GM21447 (cell line): ENCODE results near the gene SEPTIN12.

Experiments
- ATAC-seq: cut with Tn5 transposase; IDR thresholded peaks from one replicate; pipeline ENCODE4 v1.9.1; 2021; ENCODE audit not compliant: unreplicated experiment

Gene SEPTIN12, protein sequence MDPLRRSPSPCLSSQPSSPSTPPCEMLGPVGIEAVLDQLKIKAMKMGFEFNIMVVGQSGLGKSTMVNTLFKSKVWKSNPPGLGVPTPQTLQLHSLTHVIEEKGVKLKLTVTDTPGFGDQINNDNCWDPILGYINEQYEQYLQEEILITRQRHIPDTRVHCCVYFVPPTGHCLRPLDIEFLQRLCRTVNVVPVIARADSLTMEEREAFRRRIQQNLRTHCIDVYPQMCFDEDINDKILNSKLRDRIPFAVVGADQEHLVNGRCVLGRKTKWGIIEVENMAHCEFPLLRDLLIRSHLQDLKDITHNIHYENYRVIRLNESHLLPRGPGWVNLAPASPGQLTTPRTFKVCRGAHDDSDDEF

DNA sequence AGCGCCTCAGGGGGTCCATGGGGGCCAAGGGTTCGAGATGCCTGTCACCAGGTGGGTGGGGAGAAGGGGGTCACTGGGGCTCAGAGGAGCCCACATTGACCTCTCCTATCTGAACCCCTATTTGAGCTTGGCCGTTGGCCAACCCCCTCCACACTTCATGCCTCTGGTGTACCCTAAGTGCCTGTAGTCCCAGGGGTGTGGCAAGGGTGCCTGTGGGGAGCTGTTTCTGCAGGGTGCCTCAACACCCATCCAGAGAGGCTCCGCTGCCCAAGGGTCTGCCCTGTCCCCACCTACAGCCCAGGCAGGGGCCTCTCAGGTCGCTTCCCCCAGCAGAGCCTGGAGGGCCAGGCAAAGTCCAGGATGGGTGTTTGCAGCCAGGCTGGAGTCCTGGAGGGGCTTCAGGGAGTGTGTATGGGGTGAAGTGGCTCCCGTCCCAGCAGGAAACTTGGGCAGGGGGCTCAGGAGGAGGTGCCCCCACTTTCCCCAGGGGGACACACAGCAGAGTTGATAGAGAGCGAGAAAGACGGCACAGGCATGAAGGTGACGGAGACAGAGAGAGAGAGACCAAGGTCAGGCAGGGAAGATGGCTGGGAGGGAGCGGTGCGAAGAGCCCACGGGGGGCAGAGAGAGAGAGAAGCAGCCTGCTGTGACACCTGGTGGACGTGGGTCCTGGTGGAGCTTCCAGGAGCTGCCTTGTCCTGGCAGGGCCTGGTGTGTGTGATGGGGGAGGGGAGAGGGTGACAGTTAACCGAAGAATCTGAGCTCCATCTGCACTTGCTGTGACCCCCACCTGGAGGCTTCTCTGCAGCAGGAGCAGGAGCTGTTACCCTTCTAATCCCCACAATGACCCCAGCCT, at the start of gene SEPTIN12:
TSS of gene SEPTIN12 (minus strand) at position 719 of the 856 bp plus-strand sequence. CDS start at position 19, 700 bp downstream.
- ATAC-seq = no peak

DNA sequence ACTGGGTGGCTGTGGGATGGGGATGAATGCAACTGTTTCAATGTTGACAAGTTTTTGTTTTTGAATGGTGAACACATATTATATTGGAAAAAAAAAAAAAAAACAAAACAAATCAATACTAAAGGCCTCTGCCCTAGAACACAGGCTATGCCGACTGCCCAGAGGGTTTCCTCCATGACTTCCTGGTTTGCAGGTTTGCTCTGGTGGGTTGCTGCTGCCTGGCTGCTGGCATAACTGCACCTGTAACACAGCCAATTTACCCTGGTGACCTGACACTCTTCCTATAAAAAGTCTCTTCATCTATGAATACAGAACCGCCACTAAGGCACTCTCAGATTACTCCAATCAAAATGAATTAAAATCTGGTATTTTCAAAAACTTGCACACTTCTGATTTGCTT, 48.6 kb upstream of the SEPTIN12 start:
- ATAC-seq = no peak

DNA sequence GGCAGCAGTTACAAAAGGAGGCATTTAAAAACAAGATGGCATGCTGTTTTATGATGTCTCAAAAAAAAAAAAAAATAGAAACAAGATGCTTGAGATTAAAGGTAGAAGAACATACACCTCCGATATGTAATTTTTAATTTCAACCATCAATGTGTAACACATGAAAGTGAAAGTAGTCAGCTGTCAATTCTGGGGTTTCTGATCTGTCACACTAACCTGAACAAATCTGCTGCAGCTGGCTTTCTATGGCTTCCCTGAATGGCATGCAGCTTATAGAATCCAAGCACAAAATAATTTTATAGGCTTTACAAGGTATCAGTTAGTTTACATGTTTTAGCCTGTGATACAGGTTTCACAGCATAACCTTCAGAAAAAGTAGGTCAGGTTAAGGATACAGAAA, 45.4 kb upstream of the SEPTIN12 start:
- no peak for ATAC-seq

DNA sequence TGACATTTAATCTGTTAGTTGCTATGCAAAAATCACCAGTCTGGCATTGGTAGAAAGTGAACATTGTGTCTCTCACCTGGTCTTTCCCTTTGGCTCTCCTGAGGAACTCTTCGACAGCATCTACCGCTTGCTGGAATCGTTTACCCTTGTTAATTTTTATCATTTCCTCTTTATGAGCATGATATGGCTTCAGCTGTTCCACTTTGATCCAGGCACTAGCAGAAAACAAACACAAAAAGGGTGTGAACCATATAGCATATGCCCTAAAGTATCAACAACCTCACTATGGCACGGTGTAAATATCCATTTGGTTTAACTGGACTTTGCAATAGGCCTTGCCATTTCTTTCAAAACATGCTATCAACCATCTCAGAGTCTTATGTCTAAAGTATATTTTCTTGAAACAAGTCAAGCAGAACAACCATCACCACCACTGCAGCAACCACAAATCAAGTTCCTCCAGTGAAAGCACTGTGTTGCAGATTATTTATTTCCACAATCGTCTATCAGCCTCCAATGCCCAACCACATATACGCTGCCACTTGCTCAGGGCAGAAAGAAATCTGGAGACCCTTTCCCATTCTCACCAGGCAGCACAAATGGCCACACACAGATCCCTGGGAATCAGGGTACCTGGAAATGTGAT, 44.7 kb upstream of the SEPTIN12 start:
- no peak for ATAC-seq

DNA sequence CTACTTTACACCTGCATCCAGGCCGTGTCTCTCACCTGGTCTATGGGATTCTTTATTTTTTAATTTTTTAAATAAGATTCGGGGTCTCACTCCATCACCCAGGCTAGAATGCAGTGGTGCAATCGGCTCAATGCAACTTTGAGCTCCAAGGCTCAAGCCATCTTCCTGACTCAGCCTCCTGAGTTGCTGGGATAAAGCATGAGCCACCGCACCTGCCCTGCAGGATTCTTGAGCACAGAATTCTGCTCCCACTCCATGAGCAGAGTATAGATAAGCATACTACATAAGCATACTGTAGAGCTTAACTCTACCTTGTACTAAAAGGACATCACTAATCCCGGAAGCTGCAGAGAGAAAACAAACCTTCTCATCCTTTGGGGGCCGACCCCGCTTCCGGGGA, 43.5 kb upstream of the SEPTIN12 start:
- no peak for ATAC-seq

DNA sequence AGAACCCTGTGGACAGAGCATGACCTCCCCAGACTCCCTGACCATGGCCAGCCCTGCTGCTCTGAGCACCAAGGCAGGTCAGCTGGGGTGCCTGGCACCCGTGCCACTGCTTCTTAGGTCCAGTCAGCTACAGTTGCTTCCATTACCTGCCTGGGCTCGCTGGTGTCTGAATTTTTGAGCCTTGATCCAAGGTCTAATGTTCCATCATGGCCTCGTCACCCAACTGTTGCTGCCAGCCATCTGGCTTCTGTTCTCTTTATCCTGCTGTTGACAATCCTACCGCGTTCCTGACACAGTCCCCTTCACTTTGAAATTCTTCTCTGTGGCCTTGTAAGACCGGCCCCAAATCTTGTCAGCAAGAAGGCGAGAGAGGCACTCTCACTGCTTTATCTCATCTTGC, 42.3 kb upstream of the SEPTIN12 start:
- ATAC-seq = no peak

DNA sequence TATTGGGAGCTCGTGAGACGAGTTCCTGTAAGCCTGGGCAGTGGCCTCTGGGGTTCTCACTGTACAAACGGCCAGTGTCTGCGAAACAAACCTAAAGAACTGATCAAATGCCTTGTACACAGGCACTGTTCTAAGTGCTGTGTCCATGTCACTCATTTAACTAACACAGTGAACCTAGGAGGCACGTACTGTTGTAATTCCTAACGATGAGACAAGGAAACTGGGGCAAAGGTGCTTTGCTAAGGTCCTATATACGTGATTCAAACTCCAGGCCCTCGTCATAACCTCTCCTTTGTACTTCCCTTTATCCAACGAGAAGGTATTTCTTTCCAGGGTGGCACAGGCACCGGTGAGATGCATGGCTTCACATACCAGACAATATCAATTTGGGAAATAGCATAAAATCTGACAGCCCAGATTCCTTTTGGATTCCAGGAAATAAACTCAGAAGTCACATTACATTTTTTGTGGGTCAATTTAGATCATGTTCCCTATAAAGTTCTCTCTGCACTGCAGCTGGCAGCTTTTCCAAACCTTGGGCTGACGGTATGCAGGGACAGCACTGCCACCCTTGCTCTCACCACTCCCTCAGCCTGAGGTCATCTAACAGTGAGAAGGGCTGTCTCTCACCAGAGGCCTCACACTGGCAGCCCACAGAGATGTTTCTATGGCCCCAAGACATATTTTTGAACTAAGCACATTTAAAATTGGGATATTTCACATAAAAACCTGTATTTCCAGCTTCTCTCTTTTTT, 40.6 kb upstream of the SEPTIN12 start:
- ATAC-seq = no peak

DNA sequence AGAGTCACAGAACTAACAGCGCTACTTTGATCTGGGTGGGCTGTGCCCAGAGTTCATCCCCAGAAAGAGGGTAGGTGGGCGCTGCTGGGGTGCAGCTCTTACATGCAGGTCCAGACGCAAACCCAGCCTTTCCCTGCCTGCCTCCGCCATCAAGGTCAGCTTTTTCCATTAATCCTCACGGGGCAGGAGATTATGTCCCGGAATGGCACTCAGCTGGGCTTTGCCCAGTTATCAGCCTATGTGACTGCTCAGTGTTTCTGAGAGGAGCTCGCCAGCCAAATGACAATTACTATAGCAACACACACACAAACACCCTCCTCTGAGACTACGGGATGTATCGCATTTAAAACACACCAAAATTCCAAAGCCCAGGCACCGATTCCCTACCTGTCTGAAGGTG, 38.8 kb upstream of the SEPTIN12 start:
- ATAC-seq = no peak

DNA sequence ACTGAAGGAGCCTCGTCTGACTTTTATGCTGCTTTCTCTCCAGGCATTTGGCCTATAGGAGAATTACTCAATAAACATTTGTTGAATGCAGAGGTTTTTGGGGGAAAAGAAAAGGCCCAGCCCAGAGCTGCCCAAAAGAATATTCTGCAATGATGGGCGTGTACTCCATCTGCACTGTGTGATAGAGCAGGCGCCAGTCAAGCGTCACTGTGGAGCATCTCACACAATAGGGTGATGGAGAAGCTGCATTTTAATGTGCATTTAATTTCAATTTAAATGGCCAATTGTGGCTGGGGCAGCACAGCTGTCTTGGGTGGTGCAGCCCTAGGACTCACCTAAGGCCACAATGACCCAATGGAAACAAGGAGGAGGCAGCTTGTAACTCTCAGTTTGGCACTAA, 38.4 kb upstream of the SEPTIN12 start:
- no peak for ATAC-seq

DNA sequence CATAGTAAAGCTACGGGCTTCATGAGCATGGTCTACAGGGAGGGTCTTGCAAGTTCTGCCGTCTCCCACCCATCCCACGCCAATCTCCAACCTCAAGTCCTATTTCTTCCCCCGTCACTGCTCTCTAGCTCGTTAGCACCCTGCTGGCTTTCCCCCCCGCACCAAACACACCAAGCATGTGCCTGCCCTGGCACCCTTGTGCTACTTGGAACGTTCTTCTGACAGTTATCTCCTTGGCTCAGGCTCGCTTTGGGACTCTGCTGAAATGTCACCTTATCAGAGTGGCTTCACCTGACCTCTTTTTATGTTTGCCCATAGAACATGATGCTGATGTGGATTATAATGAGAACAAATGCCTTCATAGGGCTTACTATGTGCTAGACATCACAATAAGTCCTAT, 37.1 kb upstream of the SEPTIN12 start:
- ATAC-seq = no peak

DNA sequence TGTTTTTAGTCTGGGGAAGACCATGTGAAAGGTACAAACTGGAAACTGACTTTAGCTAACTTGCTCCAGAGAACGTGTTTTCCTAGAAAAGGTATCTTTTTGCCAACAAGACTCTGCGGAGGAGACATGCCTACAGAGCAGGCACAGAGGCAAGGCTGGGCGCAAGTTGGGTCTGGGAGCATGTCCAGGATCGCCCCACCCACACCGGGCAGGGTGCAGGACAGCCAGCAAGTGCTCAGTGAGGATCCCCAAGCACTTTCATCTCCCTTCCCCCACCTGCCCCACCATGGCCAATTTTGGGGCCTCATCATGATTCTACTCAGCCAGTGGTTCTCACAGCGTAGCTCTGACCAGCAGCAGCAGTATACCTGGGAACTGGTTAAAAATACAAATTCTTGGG, 32.5 kb upstream of the SEPTIN12 start:
- no peak for ATAC-seq

DNA sequence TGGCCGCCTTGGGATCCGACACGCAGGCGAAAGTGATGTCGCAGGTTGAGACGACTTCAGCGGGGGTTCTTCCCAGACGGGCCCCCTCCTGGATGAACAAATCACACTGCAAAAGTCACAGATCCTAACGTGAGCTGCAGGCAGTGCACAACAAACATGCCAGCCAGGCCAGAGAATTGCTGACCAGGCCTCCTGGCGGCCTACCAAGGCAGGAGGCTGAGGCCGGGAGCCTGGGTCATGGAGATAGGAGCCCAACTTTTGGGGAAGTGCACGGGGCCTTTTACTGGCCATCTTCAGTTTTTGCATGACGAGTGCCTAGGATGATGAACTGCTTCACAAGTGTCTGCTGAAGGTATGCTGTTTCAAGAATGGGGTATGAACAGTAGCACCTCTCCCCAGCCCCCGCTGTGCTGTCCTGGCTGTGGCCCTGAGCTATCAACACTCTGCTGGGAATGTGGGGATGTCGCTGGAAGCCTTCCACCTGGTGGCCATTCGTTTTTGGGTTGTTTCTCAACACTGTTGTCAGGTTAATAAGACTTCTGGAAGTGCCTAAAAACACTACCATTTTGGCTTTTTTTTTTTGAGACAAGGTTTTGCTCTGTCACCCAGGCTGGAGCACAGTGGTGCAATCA, 26.5 kb upstream of the SEPTIN12 start:
- ATAC-seq = no peak

DNA sequence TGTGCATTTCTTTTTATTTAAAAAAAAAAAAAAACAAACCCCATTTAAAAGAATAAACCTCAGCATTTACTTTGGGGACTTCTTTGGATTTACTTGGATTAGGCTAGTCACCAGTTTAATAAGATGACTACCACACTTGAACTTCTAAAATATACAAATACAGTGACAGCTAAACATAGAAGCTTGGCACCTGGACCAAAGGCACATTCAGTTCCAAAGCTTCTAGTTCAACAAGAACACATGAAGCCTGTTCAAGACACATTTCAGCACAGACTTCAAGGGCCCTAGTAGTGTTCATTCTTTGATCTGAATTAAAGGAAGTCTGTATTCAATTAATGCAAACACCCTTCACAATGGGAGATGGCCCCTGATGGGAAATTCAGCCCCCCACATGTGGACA, 25.9 kb upstream of the SEPTIN12 start:
- no peak for ATAC-seq

DNA sequence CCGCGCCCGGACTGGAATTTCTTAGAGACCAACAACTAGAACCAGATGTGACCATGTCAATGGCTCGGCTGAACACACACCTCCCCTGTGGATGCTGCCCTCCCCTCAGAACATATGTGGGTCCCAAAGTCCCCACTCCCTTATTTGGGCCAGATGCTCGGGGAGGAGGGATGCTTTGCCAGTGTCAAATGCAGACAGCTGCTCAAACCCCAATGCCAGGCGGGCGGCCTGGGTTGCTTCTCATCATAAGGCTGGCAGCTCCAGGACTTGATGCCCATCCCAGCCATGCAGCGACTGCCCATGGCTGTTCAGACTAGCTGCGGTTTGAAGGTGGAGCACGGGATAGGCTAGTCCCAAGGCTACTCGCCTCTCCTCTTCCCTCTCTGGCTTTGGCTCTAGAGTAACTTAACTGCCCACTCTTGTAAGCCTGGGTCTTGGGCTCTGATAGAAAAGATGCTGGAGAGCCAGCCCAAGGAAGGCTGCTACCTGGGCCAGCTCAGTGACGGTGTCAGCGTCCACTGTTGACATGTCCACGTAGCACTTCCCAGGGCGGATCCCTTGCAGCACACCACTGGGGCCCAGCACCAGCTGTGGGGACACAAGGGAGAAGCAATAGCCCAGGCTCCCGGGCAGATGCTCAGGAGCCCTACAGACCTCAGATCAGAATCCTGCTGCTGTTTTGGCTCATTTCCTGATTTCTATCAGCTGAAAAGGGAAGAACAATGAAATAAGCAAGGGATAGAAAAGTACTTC, 25.3 kb upstream of the SEPTIN12 start:
- ATAC-seq = no peak

DNA sequence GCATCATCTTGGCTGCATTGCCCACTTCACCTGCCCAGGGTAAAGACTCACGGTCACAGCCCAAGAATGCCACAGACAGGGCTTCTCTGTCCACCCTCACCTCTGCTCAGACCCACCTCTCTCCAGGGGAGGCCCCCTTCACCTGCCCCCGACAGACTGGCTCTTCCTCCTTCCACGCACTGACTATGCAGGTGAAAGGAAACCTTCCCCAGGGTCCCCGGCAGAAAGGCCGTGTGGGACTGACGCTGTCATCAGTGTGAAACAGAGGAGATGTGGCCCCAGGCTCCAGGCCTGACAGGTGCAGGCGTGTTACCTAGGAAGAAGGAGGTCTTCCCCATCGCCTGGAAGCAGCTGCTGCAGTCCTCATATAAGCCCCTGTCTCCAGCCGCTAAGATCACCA, 23.6 kb upstream of the SEPTIN12 start:
- no peak for ATAC-seq

DNA sequence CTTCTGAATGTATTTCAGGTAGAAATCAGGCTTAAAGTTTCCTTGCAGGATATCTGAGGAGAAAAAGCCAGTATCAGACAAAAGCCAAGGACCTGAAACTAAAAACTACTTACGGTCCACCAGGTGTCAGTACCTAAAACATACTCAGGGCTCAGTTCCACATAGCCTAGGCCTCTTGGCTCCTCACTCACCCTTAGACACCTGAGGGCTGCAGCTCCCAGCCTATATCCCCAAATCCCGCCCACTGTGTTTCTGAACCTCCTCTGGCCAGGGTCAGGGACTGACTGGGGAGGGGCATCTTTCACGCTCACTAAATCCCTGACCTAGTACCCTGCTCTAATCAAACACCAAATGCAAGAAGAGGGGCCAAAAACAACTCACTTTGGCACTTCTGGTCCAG, 23.1 kb upstream of the SEPTIN12 start:
- no peak for ATAC-seq

DNA sequence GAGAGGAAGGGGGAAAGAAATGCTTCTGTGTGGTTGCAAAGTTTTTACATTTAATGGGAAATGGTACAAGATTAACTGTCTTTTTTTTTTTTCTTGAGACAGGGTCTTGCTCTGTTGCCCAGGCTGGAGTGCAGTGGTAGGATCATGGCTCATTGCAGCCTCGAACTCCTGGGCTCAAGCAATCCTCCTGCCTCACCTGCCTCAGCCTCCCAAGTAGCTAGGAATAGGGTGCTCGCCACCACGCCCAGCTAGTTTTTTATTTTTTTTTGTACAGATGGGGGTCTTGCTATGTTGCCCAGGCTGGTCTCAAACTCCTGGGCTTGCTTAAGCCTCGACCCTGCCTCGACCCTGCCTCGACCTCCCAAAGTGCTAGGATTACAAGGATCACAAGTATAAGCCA, 18.1 kb upstream of the SEPTIN12 start:
- no peak for ATAC-seq

DNA sequence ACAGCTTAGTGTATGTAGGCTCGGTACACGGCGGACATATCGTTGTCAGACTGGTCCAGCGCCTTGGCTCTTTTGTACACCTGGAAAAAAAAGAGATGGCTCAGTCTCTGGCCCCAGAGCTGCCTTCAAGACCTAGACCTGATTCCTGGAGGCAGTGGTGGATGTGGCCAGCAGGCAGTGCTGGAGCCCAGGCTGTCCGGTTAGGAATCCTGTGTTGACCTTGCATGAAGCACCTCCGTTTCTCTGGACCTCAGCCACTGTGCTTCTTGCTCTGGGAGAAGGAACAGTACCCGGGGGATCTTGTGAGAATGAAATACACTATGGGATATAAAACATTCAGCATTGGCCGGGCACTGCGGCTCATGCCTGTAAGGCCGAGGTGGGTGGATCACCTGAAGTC, 17.1 kb upstream of the SEPTIN12 start:
- ATAC-seq = no peak

DNA sequence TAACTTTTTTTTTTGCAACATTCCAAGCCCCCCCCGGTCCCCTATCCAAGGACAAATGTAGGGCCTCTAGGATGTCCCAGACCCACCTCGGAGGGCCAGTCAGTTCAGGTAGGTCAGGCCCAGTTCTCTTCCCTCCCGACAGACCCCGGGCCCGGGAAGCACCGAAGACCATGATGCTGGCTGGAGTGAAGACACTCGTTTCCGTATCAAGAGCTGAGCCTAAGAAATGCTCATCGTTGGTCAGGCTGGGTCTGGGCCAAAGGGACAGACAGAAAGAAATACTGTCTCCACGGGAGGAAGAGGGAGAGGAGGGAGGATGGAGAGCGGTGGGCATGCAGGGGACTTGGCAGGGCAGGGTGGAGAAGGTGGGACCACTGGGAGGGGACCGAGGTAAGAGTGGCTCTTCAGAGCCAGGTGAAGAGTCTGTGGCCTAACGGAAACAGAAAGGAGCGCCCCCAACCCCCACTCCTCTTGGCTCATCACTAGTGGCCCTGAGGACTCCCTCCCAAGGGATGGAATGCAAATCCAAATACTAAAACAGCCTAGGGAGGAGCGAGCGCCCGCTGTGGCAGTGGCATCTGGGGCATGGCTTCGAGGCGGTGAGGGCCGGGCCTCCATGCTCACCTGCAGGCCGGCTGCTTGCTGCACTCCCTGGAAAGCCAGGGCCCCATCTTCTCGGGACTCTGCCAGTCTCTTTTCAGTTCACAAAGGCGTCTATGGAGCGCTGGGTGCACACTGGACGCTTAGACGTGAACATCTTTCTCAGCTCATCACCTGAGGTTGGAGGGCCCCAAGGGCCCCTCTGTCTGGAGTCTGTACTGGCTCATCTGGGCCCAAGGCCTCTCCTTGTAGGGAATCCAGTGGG, 16.0 kb upstream of the SEPTIN12 start:
- ATAC-seq = no peak
